CD4-positive, alpha-beta T cell (primary cell): ENCODE data around the gene MEX3A. TPM values are rescaled to one million over a fixed set of nuclear protein-coding genes. Genes with fewer than 3 reads are reported as not detected.

Experiments used
- ATAC-seq: fragments of 200-7000 bp; cut with Tn5 transposase; one replicate; pipeline ENCODE4 v1.10.0; 2022; ENCODE audit warnings: mild to moderate bottlenecking; ENCODE audit not compliant: poor library complexity
- CTCF ChIA-PET: fragments of 350-600 bp; sonication (Branson Sonifier 250); formaldehyde crosslinking; loops from one replicate; lab custom pipeline; 2021; ENCODE audit warnings: antibody characterized with exemption, inconsistent platforms; lab: Charles Lee
- POLR2A ChIA-PET: fragments of 350-600 bp; sonication (Branson Sonifier 250); formaldehyde crosslinking; loops from one replicate; lab custom pipeline; 2021; ENCODE audit warnings: antibody characterized with exemption, inconsistent platforms; lab: Charles Lee
- DNase-seq, 14 experiments: peaks; one replicate each; pipeline ENCODE4 v3.0.0-alpha.2; 2013 to 2020; ENCODE audit warnings: mixed read lengths in 2 of 14
- H3K27ac ChIP-seq, 2 donors: one replicate each; pipeline versions ENCODE4 v1.5.1 to v1.7.0; 2013; ENCODE audit warnings: low read length in 2 of 2, low read depth in 1 of 2, mild to moderate bottlenecking in 1 of 2
- H3K27me3 ChIP-seq, 2 experiments: 1 replicate in 1 of 2; 2 replicates in 1 of 2; pipeline versions ENCODE4 v1.6.1 to v1.7.0; 2013; ENCODE audit warnings: low read length in 2 of 2, control low read depth in 1 of 2, mild to moderate bottlenecking in 1 of 2, moderate library complexity in 1 of 2; ENCODE audit not compliant: insufficient read depth in 2 of 2, control insufficient read depth in 1 of 2
- H3K36me3 ChIP-seq: one replicate; pipeline ENCODE4 v1.6.1; 2013; ENCODE audit warnings: low read length, control low read depth; ENCODE audit not compliant: insufficient read depth
- H3K4me1 ChIP-seq: one replicate; pipeline ENCODE4 v1.6.1; 2013; ENCODE audit warnings: low read length, control low read depth; ENCODE audit not compliant: insufficient read depth
- H3K4me3 ChIP-seq: one replicate; pipeline ENCODE4 v1.5.1; 2013; ENCODE audit warnings: mild to moderate bottlenecking, low read length, moderate library complexity
- H3K9me3 ChIP-seq, 2 experiments: 1 replicate in 1 of 2; 2 replicates in 1 of 2; pipeline versions ENCODE4 v1.6.1 to v1.7.0; 2013; ENCODE audit warnings: low read length in 2 of 2, mild to moderate bottlenecking in 2 of 2, control low read depth in 1 of 2, moderate library complexity in 1 of 2; ENCODE audit not compliant: control insufficient read depth in 1 of 2, insufficient read depth in 1 of 2
- H3K27ac Mint-ChIP-seq: one replicate; pipeline ENCODE4 v1.8.0; 2020; ENCODE audit warnings: mixed read lengths
- H3K27me3 Mint-ChIP-seq: one replicate; pipeline ENCODE4 v1.8.0; 2021; ENCODE audit warnings: mixed read lengths
- H3K36me3 Mint-ChIP-seq: one replicate; pipeline ENCODE4 v1.8.0; 2021; ENCODE audit warnings: low read depth, mixed read lengths
- H3K4me1 Mint-ChIP-seq: one replicate; pipeline ENCODE4 v1.8.0; 2021; ENCODE audit warnings: low read depth, mixed read lengths
- H3K4me3 Mint-ChIP-seq: one replicate; pipeline ENCODE4 v1.8.0; 2020; ENCODE audit warnings: mild to moderate bottlenecking, mixed read lengths
- H3K9me3 Mint-ChIP-seq: one replicate; pipeline ENCODE4 v1.8.0; 2020; ENCODE audit warnings: mixed read lengths
- CTCF ChIP-seq: fragments of 200-600 bp; IDR thresholded peaks from one replicate; pipeline ENCODE4 v1.8.0; 2022; ENCODE audit warnings: antibody characterized with exemption, mild to moderate bottlenecking
- intact Hi-C, 2 experiments: fragments of 100-400 bp; cut with DNase I in 1 of 2; cut with micrococcal nuclease in 1 of 2; formaldehyde crosslinking; loops; one replicate each; pipeline versions ENCODE4 v1.15.1 to v1.9.0; 2023 to 2025; cut with DNase I, micrococcal nuclease
- total RNA-seq, 174 experiments: library from RNA in 2 of 174; stranded (reverse) in 2 of 174; gene quantifications; one replicate each; pipeline ENCODE4 v1.2.3 and lab custom pipeline; 2021 to 2026

Gene MEX3A
- total RNA-seq, 2 experiments from 2014 or later, result 0.27 to 0.36 TPM

- CTCF ChIA-PET, result interaction anchor here (0.6 kb wide), 1 partner anchor 253 kb away, joined by 3 read pairs; no protein-coding TSS in a partner anchor
- peaks cover 40% of the 10 kb centered on the region for H3K36me3 Mint-ChIP-seq
- no peaks in the 10 kb centered on the region for H3K9me3 Mint-ChIP-seq
- intact Hi-C loops, result loop anchor here (5.0 to 10.0 kb wide), 5 partner anchors 119 to 776 kb away; partner anchors contain the start of genes CLK2 (in 1 of the 2), GON4L (in 1 of the 2), HCN3 (in 1 of the 2) and KHDC4 (in 1 of the 2)
- POLR2A ChIA-PET, result interaction anchor here (0.7 kb wide), 1 partner anchor 231 kb away, joined by 3 read pairs; the partner anchor contains the start of gene SMG5
- H3K4me1 Mint-ChIP-seq, result peaks cover 35% of the 10 kb centered on the region
- H3K27me3 ChIP-seq, result no peaks in the 10 kb centered on the region
- H3K36me3 ChIP-seq, result peaks cover 24% of the 10 kb centered on the region
- no peak for TF ChIP-seq CTCF
- no peak overlapping the region for H3K4me3 ChIP-seq
- H3K27me3 Mint-ChIP-seq, result no peaks in the 10 kb centered on the region
- ATAC-seq, result no peak
- no peak overlapping the region for H3K27ac ChIP-seq
- DNase-seq, result no peak
- no peak overlapping the region for H3K27ac Mint-ChIP-seq
- H3K9me3 ChIP-seq, result peaks cover 0 to 6% of the 10 kb centered on the region in 2 experiments
- H3K4me3 Mint-ChIP-seq, result peak overlapping the region; percentile 52
- H3K4me1 ChIP-seq, result peaks cover 31% of the 10 kb centered on the region
Observed at GRCh38 chr1:156051011-156051725, 31.1 kb downstream of the MEX3A start.

GRCh38 chr1:156050376-156050775 is 31.9 kb downstream of the MEX3A start:
- Mint-ChIP-seq H3K9me3 (no peaks in the 10 kb centered on the region), H3K27me3 (no peaks in the 10 kb centered on the region), H3K4me1 (peaks cover 29% of the 10 kb centered on the region), H3K4me3 (no peak overlapping the region), H3K36me3 (peaks cover 42% of the 10 kb centered on the region), H3K27ac (no peak overlapping the region)
- ChIA-PET POLR2A (no interaction called here), CTCF (no interaction called here)
- H3K27me3 ChIP-seq, result no peaks in the 10 kb centered on the region
- H3K27ac ChIP-seq, result no peak overlapping the region
- ATAC-seq, result no peak
- H3K36me3 ChIP-seq, result peaks cover 24% of the 10 kb centered on the region
- no peak for TF ChIP-seq CTCF
- intact Hi-C loops, result loop anchor here (5.0 to 10.0 kb wide), 5 partner anchors 118 to 776 kb away; partner anchors contain the start of genes CLK2 (in 1 of the 2), GON4L (in 1 of the 2), HCN3 (in 1 of the 2) and KHDC4 (in 1 of the 2)
- no peak overlapping the region for H3K4me3 ChIP-seq
- H3K4me1 ChIP-seq, result peaks cover 29% of the 10 kb centered on the region
- peaks cover 0 to 6% of the 10 kb centered on the region in 2 experiments for H3K9me3 ChIP-seq
- no peak for DNase-seq

GRCh38 chr1:156048663-156049258 is 33.5 kb downstream of the MEX3A start:
- no peaks in the 10 kb centered on the region for H3K27me3 Mint-ChIP-seq
- intact Hi-C loops, result no loop called here

More at GRCh38 chr1:156048663-156049258, 33.5 kb downstream of the MEX3A start:
- Histone ChIP-seq H3K36me3 (peaks cover 28% of the 10 kb centered on the region), H3K9me3 (no peaks in the 10 kb centered on the region), H3K4me1 (peaks cover 23% of the 10 kb centered on the region), H3K27me3 (no peaks in the 10 kb centered on the region), H3K4me3 (no peak overlapping the region), H3K27ac (no peak overlapping the region)
- DNase-seq (no peak), ATAC-seq (no peak)
- no peak for TF ChIP-seq CTCF
- CTCF ChIA-PET, result no interaction called here
- POLR2A ChIA-PET, result no interaction called here
- peaks cover 44% of the 10 kb centered on the region for H3K36me3 Mint-ChIP-seq
- H3K4me1 Mint-ChIP-seq, result peaks cover 24% of the 10 kb centered on the region
- no peak overlapping the region for H3K4me3 Mint-ChIP-seq
- H3K27ac Mint-ChIP-seq, result no peak overlapping the region
- H3K9me3 Mint-ChIP-seq, result no peaks in the 10 kb centered on the region
